NB4 (cell line): ENCODE data around the gene DTNB.

Experiments used
- POLR2A ChIP-seq: IDR thresholded peaks from 2 replicates; pipeline ENCODE4 v1.6.1; 2011; ENCODE audit warnings: mild to moderate bottlenecking; ENCODE audit not compliant: insufficient read length; ENCODE audit errors: extremely low read depth
- TF ChIP-seq, protein P1 (sequence below): IDR thresholded peaks from one replicate; pipeline ENCODE4 v1.5.1; 2012; ENCODE audit warnings: low read depth, low read length

DNA sequence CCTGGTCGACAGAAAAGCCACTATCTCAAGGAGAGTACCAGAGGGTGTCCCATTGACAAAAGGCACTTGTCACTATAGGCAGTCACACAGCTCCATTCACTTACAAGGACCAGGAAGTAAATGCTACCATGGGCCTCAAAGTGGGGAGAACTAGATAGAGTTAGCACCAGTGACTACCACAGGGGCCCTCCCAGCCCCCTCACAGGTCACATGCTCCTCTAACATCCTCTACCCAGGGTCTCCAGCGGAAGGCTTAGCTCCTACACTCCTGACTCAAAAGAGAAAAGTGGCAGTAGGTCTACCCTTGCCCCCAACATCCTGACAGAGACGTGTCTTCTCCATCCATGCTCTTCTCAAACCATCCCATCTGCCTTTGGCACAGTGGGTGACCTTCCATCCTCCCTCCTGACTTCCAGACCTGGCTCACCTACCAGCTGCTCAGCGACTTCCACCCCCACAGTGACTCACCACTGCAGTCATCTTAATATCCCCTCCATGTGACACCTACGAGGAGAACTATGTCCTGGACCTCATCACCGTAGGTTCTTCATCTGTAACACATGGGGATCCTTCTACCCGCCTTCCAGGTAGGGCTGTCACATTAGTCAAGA, 326.1 kb downstream of the DTNB start:
- TF ChIP-seq, protein P1, sequence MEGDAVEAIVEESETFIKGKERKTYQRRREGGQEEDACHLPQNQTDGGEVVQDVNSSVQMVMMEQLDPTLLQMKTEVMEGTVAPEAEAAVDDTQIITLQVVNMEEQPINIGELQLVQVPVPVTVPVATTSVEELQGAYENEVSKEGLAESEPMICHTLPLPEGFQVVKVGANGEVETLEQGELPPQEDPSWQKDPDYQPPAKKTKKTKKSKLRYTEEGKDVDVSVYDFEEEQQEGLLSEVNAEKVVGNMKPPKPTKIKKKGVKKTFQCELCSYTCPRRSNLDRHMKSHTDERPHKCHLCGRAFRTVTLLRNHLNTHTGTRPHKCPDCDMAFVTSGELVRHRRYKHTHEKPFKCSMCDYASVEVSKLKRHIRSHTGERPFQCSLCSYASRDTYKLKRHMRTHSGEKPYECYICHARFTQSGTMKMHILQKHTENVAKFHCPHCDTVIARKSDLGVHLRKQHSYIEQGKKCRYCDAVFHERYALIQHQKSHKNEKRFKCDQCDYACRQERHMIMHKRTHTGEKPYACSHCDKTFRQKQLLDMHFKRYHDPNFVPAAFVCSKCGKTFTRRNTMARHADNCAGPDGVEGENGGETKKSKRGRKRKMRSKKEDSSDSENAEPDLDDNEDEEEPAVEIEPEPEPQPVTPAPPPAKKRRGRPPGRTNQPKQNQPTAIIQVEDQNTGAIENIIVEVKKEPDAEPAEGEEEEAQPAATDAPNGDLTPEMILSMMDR = no peak
- TF ChIP-seq POLR2A = no peak
